ENCODE measurements around the gene RPS16.

The RPS16 gene

DNA sequence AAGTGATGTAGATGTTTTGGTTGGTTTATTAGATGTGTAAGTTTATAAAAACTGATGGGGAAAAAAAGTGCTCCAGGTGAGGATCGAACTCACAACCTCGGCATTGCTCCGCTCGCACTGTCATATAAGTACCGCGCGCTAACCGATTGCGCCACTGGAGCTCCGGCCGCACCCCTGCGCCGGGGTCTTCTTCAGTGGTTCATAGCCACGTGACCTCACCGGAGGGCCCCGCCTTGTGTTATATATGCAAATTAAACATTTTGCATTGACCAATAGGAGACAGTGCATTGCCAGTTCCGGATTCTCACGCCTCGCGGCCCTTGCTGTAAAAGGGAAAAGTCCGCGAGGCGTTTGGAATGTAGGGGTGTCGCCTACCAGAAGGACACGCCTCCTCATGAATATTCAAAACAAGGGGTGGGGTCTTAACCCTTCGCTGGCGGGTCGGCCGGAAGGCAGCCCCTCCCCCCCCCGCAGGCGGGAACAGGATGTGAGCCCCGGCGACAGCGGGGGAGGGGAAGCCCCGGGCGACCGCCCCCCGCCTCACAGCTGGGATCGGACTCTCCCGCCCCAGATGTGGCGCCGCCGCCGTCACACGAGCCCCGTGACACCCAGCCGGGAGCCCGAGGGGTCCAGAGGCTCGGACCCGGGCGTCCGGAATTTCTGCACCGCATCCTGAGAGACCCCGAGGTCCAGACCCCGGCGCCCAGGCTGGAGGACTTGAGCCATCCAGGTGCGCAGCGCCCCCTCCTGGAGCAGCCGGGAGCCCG is 23.5 kb downstream of the RPS16 start, which contains the start of gene PLEKHG2:
PLEKHG2 (plus strand) TSS at position 570 of the 767 bp plus-strand sequence. CDS start 1,418 bp downstream, outside the sequence.
- H3K27ac ChIP-seq: peak within 1 kb of the TSS; percentile 98
- no peak for TF ChIP-seq ZFX (IDR thresholded peaks at IDR 0.05; ENCODE audit: borderline replicate concordance)
- TF ChIP-seq, protein P1, sequence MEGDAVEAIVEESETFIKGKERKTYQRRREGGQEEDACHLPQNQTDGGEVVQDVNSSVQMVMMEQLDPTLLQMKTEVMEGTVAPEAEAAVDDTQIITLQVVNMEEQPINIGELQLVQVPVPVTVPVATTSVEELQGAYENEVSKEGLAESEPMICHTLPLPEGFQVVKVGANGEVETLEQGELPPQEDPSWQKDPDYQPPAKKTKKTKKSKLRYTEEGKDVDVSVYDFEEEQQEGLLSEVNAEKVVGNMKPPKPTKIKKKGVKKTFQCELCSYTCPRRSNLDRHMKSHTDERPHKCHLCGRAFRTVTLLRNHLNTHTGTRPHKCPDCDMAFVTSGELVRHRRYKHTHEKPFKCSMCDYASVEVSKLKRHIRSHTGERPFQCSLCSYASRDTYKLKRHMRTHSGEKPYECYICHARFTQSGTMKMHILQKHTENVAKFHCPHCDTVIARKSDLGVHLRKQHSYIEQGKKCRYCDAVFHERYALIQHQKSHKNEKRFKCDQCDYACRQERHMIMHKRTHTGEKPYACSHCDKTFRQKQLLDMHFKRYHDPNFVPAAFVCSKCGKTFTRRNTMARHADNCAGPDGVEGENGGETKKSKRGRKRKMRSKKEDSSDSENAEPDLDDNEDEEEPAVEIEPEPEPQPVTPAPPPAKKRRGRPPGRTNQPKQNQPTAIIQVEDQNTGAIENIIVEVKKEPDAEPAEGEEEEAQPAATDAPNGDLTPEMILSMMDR (IDR thresholded peaks at IDR 0.05): peak; percentile 71; the same call in 1 of the 2 replicates

DNA sequence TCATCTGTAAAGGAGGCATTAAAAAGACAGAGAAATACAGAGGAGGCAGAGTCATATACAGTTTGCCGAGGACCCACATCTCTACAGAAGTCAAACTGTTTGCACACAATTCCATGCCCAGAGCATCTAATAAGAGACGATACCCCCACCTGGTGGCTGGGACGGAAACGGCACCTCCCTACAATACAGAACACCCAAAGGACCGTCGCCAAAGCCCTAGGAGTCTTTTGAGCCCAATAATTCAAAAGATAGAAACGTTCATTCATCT is 24.0 kb downstream of the RPS16 start:
- no peak for TF ChIP-seq ZFX (IDR thresholded peaks at IDR 0.05; ENCODE audit: borderline replicate concordance)
- TF ChIP-seq, protein P1 (IDR thresholded peaks at IDR 0.05): peak; percentile 86
- peak overlapping the region; percentile 98 for H3K27ac ChIP-seq

DNA sequence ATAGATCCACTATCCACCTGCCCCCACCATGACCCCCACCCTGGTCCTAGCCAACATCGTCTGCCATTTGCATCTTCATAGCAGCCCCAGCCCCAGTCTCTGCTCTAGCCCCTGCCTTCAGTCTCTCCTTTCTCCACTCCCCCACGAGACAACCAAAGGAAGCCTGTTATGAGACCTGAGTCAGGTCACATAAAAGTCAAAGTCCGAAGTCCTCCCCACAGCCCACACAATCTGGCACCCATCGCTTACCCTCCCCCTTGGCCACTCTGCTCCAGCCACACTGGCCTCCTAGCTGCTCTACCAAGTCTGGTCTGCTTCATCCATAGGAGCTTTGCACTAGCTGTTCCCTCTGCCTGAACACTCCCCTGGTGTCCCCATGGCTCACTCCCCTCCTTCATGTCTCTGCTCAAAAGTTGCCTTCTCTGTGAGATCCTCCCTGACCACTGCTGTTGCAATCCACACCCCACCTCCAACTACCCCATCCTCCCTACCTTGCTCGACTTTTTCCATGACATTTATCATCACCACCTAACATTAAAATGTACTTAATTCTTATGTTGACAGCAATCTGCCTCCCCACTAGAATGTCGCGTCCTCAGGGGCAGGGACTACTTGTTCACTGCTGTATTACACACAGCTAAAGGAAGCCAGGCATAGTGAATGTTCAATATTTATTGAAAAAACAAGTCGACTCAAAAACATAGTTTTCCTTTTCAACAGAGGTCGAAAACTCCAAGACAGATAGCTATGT is 24.5 kb downstream of the RPS16 start:
- no peak for TF ChIP-seq ZFX (IDR thresholded peaks at IDR 0.05; ENCODE audit: borderline replicate concordance)
- TF ChIP-seq, protein P1 (IDR thresholded peaks at IDR 0.05): no peak
- peak overlapping the region; percentile 98 for H3K27ac ChIP-seq

DNA sequence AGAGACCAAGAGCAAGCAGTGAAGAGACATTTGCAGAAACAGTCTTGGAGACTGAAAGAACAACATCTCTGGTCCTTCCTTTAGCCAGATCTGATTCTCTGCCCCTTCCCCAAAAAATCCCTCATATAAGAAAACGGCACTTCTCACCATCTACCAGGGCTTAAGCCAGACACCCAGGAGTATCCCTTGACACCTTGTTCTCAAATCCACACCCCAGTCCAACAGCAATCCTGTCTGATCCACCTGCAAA is 25.0 kb downstream of the RPS16 start:
- TF ChIP-seq, protein P1 (IDR thresholded peaks at IDR 0.05): no peak
- no peak for TF ChIP-seq ZFX (IDR thresholded peaks at IDR 0.05; ENCODE audit: borderline replicate concordance)
- peak overlapping the region; percentile 98 for H3K27ac ChIP-seq

DNA sequence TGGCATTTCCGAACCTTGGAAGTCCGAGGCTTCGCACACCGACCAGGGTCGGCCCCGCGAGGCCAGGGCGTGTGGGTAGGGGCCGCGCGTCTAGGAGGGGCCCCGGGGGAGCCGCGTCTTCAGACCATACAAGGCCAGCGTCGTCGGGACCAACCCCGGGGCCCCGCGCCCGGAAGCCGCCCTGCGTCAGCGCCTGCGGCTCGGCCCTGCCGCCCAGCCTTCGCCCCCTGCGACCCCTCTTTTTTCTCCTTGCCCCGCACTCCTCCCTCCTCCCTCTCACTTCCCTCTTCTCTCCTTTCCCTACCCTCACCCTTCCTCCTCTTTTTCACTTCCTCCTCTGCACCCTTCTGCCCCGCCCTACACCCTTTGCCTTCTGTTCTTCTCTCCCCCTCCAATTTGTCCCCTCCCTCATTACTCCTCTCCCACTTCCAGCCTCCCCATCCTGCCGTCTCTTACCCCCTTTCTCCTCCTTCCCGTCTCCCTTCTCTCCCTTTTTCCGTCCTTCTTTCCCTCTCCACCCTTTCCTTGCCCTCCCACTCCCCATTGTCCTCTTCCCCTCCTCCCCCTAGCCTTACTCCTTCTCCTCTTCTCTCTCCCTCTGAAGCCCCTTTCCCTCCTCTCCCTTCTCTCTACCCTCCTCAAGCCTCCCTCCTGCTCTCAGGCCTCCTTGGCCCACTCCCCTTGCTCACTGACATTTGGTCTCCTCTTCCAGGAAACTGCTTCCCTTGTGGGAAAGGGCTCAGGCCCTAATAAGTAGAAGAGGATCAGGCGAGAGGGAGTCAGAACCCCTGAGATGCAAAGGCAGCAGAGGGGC is 25.5 kb downstream of the RPS16 start:
- TF ChIP-seq, protein P1 (IDR thresholded peaks at IDR 0.05): no peak
- no peak for TF ChIP-seq ZFX (IDR thresholded peaks at IDR 0.05; ENCODE audit: borderline replicate concordance)
- H3K27ac ChIP-seq: peak overlapping the region; percentile 98

DNA sequence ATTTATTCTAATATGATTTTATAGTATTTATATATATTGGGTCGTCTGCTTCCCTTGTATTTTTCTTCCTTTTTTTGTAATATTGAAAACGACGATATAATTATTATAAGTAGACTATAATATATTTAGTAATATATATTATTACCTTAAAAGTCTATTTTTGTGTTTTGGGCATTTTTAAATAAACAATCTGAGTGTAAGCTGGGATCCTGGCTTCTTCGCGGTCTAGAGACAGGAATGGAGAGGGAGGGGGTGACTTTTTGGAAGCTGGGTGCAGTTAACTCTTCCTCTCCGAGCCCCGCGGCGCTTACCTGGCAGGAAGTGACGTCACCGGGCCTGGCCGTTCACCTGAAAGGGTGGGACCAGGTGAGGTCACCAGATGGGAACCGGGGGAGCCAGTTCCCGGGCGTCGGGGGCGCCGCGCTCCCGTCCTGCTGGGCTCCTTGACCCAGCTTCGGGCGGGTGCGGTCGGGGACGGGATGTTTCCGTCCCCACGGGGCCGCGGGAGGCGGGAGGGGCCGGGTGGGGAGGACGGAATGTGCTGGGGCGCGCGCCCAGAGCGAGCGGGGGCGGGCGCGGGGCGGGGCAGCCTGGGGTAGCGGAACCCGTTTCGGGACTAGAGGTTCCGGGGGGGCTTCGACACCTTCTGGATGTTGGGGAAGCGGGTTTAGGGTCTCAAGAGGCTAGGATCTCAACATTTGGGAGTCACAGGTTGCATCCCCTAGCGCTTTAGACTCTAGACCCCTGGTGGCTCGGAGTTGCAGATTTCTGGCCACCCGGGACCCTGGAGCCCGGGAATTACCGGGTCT is 26.3 kb downstream of the RPS16 start:
- peak overlapping the region; percentile 98 for H3K27ac ChIP-seq
- TF ChIP-seq, protein P1 (IDR thresholded peaks at IDR 0.05): no peak
- no peak for TF ChIP-seq ZFX (IDR thresholded peaks at IDR 0.05; ENCODE audit: borderline replicate concordance)
